Measurements from ENCODE around the gene KIAA1671. TPM values are rescaled to one million over a fixed set of nuclear protein-coding genes. Genes with fewer than 3 reads are reported as not detected.

Gene KIAA1671
- total RNA-seq, 1 experiment from 2014 or later: 12.8 TPM

DNA sequence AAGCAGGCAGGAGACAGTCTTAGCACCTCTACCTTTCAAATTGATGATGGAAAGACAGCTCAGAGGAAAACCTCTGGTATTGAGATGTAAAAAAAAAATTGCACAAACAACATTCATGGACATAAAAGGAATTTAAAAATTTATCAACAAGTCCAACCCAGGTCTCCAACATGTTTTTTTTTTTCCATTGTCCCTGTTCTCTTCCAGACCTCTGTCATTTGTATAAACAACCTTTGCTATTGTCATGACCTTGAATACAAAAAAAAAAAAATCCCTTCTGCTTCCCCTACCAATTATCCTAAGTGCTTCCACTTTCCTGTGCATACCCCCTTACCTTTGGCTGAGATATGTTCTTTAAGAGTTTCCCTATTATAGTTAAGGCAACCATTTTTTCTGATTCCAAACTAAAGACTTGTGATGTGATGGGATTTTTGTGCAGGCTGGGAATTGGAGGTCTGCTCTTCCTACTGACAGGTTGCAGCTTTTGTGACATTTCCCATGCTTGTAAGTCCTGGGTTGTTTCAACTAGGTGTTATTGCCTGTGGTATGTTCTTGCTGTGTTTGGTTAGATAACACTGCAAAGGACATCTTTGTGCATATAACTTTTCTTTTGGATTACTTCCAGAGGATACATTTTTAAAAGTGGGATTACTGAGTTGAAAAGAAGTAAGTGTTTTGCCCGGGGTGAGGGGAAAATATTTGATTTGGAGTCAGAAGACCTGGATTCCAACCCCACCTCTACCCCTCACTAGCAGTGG is 67.1 kb downstream of the KIAA1671 start:
- intact Hi-C loops (cut with micrococcal nuclease; ENCODE audit: unreplicated experiment): no loop called here
- no TSS peak for BruUV-seq (replicated peaks)
- TF ChIP-seq, protein P1, sequence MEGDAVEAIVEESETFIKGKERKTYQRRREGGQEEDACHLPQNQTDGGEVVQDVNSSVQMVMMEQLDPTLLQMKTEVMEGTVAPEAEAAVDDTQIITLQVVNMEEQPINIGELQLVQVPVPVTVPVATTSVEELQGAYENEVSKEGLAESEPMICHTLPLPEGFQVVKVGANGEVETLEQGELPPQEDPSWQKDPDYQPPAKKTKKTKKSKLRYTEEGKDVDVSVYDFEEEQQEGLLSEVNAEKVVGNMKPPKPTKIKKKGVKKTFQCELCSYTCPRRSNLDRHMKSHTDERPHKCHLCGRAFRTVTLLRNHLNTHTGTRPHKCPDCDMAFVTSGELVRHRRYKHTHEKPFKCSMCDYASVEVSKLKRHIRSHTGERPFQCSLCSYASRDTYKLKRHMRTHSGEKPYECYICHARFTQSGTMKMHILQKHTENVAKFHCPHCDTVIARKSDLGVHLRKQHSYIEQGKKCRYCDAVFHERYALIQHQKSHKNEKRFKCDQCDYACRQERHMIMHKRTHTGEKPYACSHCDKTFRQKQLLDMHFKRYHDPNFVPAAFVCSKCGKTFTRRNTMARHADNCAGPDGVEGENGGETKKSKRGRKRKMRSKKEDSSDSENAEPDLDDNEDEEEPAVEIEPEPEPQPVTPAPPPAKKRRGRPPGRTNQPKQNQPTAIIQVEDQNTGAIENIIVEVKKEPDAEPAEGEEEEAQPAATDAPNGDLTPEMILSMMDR (conservative IDR thresholded peaks at IDR 0.05; ENCODE audit: low read depth, low read length): no peak
- no peak for TF ChIP-seq EZH2 (IDR thresholded peaks at IDR 0.05; ENCODE audit: borderline replicate concordance, low read depth, low read length, poor library complexity, severe bottlenecking)
- no peak overlapping the region for H3K4me3 ChIP-seq (ENCODE audit: low read depth, low read length, poor library complexity, severe bottlenecking)
- H3K9me3 ChIP-seq (ENCODE audit: low read depth, low read length, poor library complexity, severe bottlenecking): no peaks in the 10 kb centered on the region
- no peaks in the 10 kb centered on the region for H3K4me1 ChIP-seq (ENCODE audit: insufficient read depth, low read length, poor library complexity, severe bottlenecking)
- no peak overlapping the region for H3K27ac ChIP-seq (ENCODE audit: low read depth, low read length, poor library complexity, severe bottlenecking)
- no peak for DNase-seq (ENCODE audit: low spot score)
- ChIA-PET CTCF (no interaction called here), POLR2A (ENCODE audit: low non-redundant PET) (no interaction called here)
- no peaks in the 10 kb centered on the region for H3K36me3 ChIP-seq (ENCODE audit: insufficient read depth, low read length, poor library complexity, severe bottlenecking)
- no peaks in the 10 kb centered on the region for H3K27me3 ChIP-seq (replicated peaks; ENCODE audit: insufficient read depth, low read depth, low read length, poor library complexity)

DNA sequence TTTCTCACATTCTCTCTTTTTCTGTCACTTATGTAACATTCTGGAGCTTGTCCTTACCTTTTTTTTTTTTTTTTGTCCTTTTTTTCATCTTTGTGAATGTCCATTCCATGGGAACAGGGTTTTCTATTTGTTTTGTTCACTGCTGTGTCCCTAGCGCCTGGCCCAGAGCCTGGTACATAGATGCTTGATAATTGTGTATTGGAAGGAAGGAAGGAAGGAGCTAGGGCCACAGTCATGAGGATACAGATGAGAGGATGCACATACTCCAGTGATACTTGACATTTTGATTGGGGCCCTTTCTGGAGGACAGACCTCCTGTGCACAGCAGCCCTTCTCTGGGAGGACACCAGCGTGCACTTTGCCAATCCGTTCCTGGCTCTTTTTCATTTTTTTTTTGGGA is 68.9 kb downstream of the KIAA1671 start:
- CTCF ChIA-PET: no interaction called here
- no TSS peak for BruUV-seq (replicated peaks)
- no peak for TF ChIP-seq EZH2 (IDR thresholded peaks at IDR 0.05; ENCODE audit: borderline replicate concordance, low read depth, low read length, poor library complexity, severe bottlenecking)
- TF ChIP-seq, protein P1 (conservative IDR thresholded peaks at IDR 0.05; ENCODE audit: low read depth, low read length): no peak
- no peaks in the 10 kb centered on the region for H3K4me1 ChIP-seq (ENCODE audit: insufficient read depth, low read length, poor library complexity, severe bottlenecking)
- H3K36me3 ChIP-seq (ENCODE audit: insufficient read depth, low read length, poor library complexity, severe bottlenecking): no peaks in the 10 kb centered on the region
- no peak overlapping the region for H3K4me3 ChIP-seq (ENCODE audit: low read depth, low read length, poor library complexity, severe bottlenecking)
- DNase-seq (ENCODE audit: low spot score): no peak
- H3K27ac ChIP-seq (ENCODE audit: low read depth, low read length, poor library complexity, severe bottlenecking): no peak overlapping the region
- H3K9me3 ChIP-seq (ENCODE audit: low read depth, low read length, poor library complexity, severe bottlenecking): no peaks in the 10 kb centered on the region
- intact Hi-C loops (cut with micrococcal nuclease; ENCODE audit: unreplicated experiment): no loop called here
- H3K27me3 ChIP-seq (replicated peaks; ENCODE audit: insufficient read depth, low read depth, low read length, poor library complexity): no peaks in the 10 kb centered on the region
- POLR2A ChIA-PET (ENCODE audit: low non-redundant PET): no interaction called here

DNA sequence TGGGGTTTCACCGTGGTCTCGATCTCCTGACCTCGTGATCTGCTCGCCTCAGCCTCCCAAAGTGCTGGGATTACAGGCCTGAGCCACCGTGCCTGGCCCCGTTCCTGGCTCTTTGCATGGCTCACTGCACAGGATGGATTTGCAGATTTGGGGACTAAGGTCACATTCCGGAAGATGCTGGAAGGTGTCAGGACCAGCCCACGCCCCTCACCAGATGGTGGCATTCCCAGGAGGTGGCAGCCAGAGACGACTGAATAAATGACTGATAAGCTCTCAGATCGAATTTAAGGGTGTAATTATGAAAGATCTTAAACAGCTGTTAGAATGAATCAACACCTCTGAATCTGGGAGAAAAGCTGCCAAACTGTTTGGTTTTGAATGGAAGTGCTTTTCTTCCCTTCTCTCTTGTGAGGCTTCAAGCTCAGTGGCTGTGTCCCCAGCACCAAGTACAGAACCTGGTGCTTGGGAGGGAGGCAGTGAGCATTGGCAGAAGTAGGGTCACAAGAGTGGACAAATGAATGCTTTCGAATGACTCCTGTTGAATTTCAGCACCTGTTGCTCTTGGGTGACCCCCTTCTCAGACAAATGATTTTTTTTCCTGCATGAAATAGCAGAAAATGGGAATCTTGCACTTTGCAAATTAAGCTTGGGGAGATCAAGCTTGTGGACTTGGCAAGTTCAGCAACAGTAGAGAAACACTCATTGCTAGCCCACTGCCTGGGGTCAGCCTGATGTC is 69.6 kb downstream of the KIAA1671 start:
- CTCF ChIA-PET: interaction anchor here (0.8 kb wide), 1 partner anchor 27 kb away, joined by 3 read pairs; no protein-coding TSS in a partner anchor
- no peak overlapping the region for H3K27ac ChIP-seq (ENCODE audit: low read depth, low read length, poor library complexity, severe bottlenecking)
- H3K4me3 ChIP-seq (ENCODE audit: low read depth, low read length, poor library complexity, severe bottlenecking): no peak overlapping the region
- BruUV-seq (replicated peaks): no TSS peak
- no peaks in the 10 kb centered on the region for H3K27me3 ChIP-seq (replicated peaks; ENCODE audit: insufficient read depth, low read depth, low read length, poor library complexity)
- DNase-seq (ENCODE audit: low spot score): no peak
- no peak for TF ChIP-seq EZH2 (IDR thresholded peaks at IDR 0.05; ENCODE audit: borderline replicate concordance, low read depth, low read length, poor library complexity, severe bottlenecking)
- TF ChIP-seq, protein P1 (conservative IDR thresholded peaks at IDR 0.05; ENCODE audit: low read depth, low read length): no peak
- POLR2A ChIA-PET (ENCODE audit: low non-redundant PET): no interaction called here
- intact Hi-C loops (cut with micrococcal nuclease; ENCODE audit: unreplicated experiment): no loop called here
- H3K36me3 ChIP-seq (ENCODE audit: insufficient read depth, low read length, poor library complexity, severe bottlenecking): no peaks in the 10 kb centered on the region
- no peaks in the 10 kb centered on the region for H3K9me3 ChIP-seq (ENCODE audit: low read depth, low read length, poor library complexity, severe bottlenecking)
- no peaks in the 10 kb centered on the region for H3K4me1 ChIP-seq (ENCODE audit: insufficient read depth, low read length, poor library complexity, severe bottlenecking)

Measured in A673 (cell line).